Pancreas (tissue), 10 donors: ENCODE results near the gene F12. TPM values are rescaled to one million over a fixed set of nuclear protein-coding genes. Genes with fewer than 3 reads are reported as not detected.
A peak's percentile ranks its signal among the peaks of the same experiment; 100 is the strongest.

ENCODE experiments used
- ATAC-seq, 4 donors: fragments of 200-7000 bp; cut with Tn5 transposase; one replicate each; pipeline versions ENCODE4 v1.8.0 to v1.9.1; 2020; ENCODE audit warnings: mild to moderate bottlenecking in 4 of 4, moderate library complexity in 4 of 4
- DNase-seq, 6 donors: peaks; one replicate each; pipeline ENCODE4 v3.0.0-alpha.2; 2020
- FAIRE-seq: peaks from 2 replicates; lab custom pipeline; 2012; peaks lifted over from hg19 to GRCh38; lab: Jason Lieb, UNC
- H3K27ac ChIP-seq, 4 donors: fragments of 200-600 bp; sonication (generic); 1 replicate in 3 of 4; 2 replicates in 1 of 4; pipeline versions ENCODE4 v1.5.0 to v1.8.0; 2020
- H3K27me3 ChIP-seq, 4 donors: fragments of 200-600 bp; one replicate each; pipeline ENCODE4 v1.8.0; 2021
- H3K36me3 ChIP-seq, 3 donors: fragments of 200-600 bp; sonication (generic) in 1 of 3; one replicate each; pipeline versions ENCODE4 v1.5.0 to v1.8.0; 2020 to 2021
- H3K4me1 ChIP-seq, 3 donors: fragments of 200-600 bp; one replicate each; pipeline ENCODE4 v1.8.0; 2021
- H3K4me3 ChIP-seq, 4 donors: fragments of 200-600 bp; sonication (generic) in 2 of 4; one replicate each; pipeline versions ENCODE4 v1.5.0 to v1.8.0; 2020 to 2021
- H3K9me3 ChIP-seq, 4 donors: fragments of 200-600 bp; one replicate each; pipeline ENCODE4 v1.8.0; 2021
- CTCF ChIP-seq, 4 donors: fragments of 200-600 bp; sonication (generic) in 3 of 4; IDR thresholded peaks; one replicate each; pipeline versions ENCODE4 v1.5.0 to v1.8.0; 2021; ENCODE audit warnings: antibody characterized with exemption in 4 of 4
- WGBS, 2 donors: extraction: QIAGEN DNeasy Blood & Tissue Kit; methylation state at CpG; one replicate each; pipeline ENCODE4 v1.1.7; 2013; 5-methylcytosine and 5-hydroxymethylcytosine counted together
- intact Hi-C, 3 donors: fragments of 100-400 bp; cut with DNase I; formaldehyde crosslinking; loops; one replicate each; pipeline versions ENCODE4 v1.11.1 to v1.14.2; 2022
- polyA plus RNA-seq, 2 donors: library from polyadenylated mRNA; stranded (reverse); fragments of 200-250 nt; gene quantifications; one replicate each; pipeline ENCODE4 v1.2.3, GENCODE V29; 2013
- total RNA-seq, 6 donors: library from RNA; stranded (reverse); fragmentation: NEBNext Ultra II Directional in 4 of 6; extraction: Animal tissue kit (Norgen Biotek cat#: 25700) in 4 of 6; gene quantifications; one replicate each; pipeline versions ENCODE4 v1.2.1 to v1.2.4, GENCODE V29; 2021 to 2023
- donor health status: healthy with polysubstance abuse.
- donor health status: DM: no; HTN: no; CAD: no; lungs with moderate emphysema.
- donor health status: DM: no; HTN: no; CAD: no.
- donor health status: control.
- donor health status: control.
- donor health status: Bipolar disorder and iron deficiency.
- donor health status: DM: yes; HTN: yes; CAD: no.
- donor health status: DM: no; HTN: no; CAD: no.
- donor health status: DM: no; HTN: no; CAD: no.
- donor health status: DM: yes; HTN: yes; CAD: no.

Gene F12
- 1 to 10 TPM in 5 of 6 donors, under 1 TPM in 1; 0.83 to 2.6 (median 1.8) TPM for total RNA-seq
- polyA plus RNA-seq, result 1 to 10 TPM; 1.1 to 2.2 TPM

- intact Hi-C loops, result loop anchor here in 1 of 3 donors (5.0 kb wide), 1 partner anchor 43 kb away; no protein-coding TSS in a partner anchor
- no peak for TF ChIP-seq CTCF (IDR thresholded peaks at IDR 0.05)
- no peaks in the 10 kb centered on the region for H3K36me3 ChIP-seq
- H3K27ac ChIP-seq, result no peak within 1 kb of the TSS
- ATAC-seq, result no peak
- no peak for FAIRE-seq
- no peak for DNase-seq
- H3K4me1 ChIP-seq, result peaks cover 0 to 5% (median 4%) of the 10 kb centered on the region in 3 donors
- H3K27me3 ChIP-seq, result no peaks in the 10 kb centered on the region
- H3K9me3 ChIP-seq, result no peaks in the 10 kb centered on the region
- no peak within 1 kb of the TSS for H3K4me3 ChIP-seq
- WGBS, 2 donors, result 74 to 81% methylated on average over 9 of the region's 9 CpGs
Observed at GRCh38 chr5:177409043-177409801, at the start of gene F12. Gene F12, minus strand, starts transcription at chr5:177409564. Its CDS starts 37 bp downstream, at chr5:177409527.

GRCh38 chr5:177458912-177459350 is 49.6 kb upstream of the F12 start:
- ATAC-seq (no peak), FAIRE-seq (no peak), DNase-seq (peak in 2 of 6 donors; percentile 54 to 83)
- TF ChIP-seq CTCF (IDR thresholded peaks at IDR 0.05), result no peak
- no peaks in the 10 kb centered on the region for H3K27me3 ChIP-seq
- H3K4me1 ChIP-seq, result peaks cover 4 to 9% (median 4%) of the 10 kb centered on the region in 3 donors
- intact Hi-C loops, result loop anchor here in 1 of 3 donors (10.0 kb wide), 1 partner anchor 144 kb away; the partner anchor contains the start of gene MXD3
- no peak overlapping the region for H3K27ac ChIP-seq
- H3K36me3 ChIP-seq, result no peaks in the 10 kb centered on the region
- no peak overlapping the region for H3K4me3 ChIP-seq
- 85 to 90% methylated on average over 14 of the region's 14 CpGs for WGBS, 2 donors
- H3K9me3 ChIP-seq, result no peaks in the 10 kb centered on the region

- H3K27ac ChIP-seq, result no peak overlapping the region
Observed at GRCh38 chr5:177457852-177458681, 48.7 kb upstream of the F12 start.

More at GRCh38 chr5:177457852-177458681, 48.7 kb upstream of the F12 start:
- no peak for FAIRE-seq
- DNase-seq, result peak in 2 of 6 donors; percentile 52 to 82
- no peak for TF ChIP-seq CTCF (IDR thresholded peaks at IDR 0.05)
- Histone ChIP-seq H3K9me3 (no peaks in the 10 kb centered on the region), H3K4me3 (no peak overlapping the region), H3K27me3 (no peaks in the 10 kb centered on the region), H3K36me3 (no peaks in the 10 kb centered on the region), H3K4me1 (peaks cover 4 to 12% (median 5%) of the 10 kb centered on the region in 3 donors)
- 86 to 88% methylated on average over 20 of the region's 20 CpGs for WGBS, 2 donors
- no peak for ATAC-seq
- intact Hi-C loops, result loop anchor here in 1 of 3 donors (10.0 kb wide), 1 partner anchor 143 kb away; the partner anchor contains the start of gene MXD3
